HUES64 (cell line): ENCODE data around the gene KLHL25.

ENCODE experiments used
- H3K27ac ChIP-seq: 2 replicates; pipeline ENCODE4 v1.7.0; 2013; ENCODE audit warnings: low read depth, low read length, inconsistent platforms
- H3K27me3 ChIP-seq: 2 replicates; pipeline ENCODE4 v1.6.1; 2013; ENCODE audit warnings: mild to moderate bottlenecking, low read length; ENCODE audit not compliant: insufficient read depth
- H3K36me3 ChIP-seq: 2 replicates; pipeline ENCODE4 v1.6.1; 2013; ENCODE audit warnings: mild to moderate bottlenecking, low read length; ENCODE audit not compliant: insufficient read depth
- H3K4me1 ChIP-seq: 2 replicates; pipeline ENCODE4 v1.6.1; 2013; ENCODE audit warnings: mild to moderate bottlenecking, low read length, moderate library complexity; ENCODE audit not compliant: insufficient read depth
- H3K4me3 ChIP-seq: 2 replicates; pipeline ENCODE4 v1.5.1; 2013; ENCODE audit warnings: mild to moderate bottlenecking, low read length, moderate library complexity
- H3K9ac ChIP-seq: 2 replicates; pipeline ENCODE4 v1.6.1; 2013; ENCODE audit warnings: mild to moderate bottlenecking, low read depth, low read length
- H3K9me3 ChIP-seq: 2 replicates; pipeline ENCODE4 v1.6.1; 2013; ENCODE audit warnings: low read depth, low read length; ENCODE audit not compliant: insufficient read depth
- WGBS: fragments of 150-250, 120-280 bp; methylation state at CpG from one replicate; pipeline ENCODE4 v1.1.7; 2013; ENCODE audit warnings: missing lambda C conversion rate; 5-methylcytosine and 5-hydroxymethylcytosine counted together

The KLHL25 gene

DNA sequence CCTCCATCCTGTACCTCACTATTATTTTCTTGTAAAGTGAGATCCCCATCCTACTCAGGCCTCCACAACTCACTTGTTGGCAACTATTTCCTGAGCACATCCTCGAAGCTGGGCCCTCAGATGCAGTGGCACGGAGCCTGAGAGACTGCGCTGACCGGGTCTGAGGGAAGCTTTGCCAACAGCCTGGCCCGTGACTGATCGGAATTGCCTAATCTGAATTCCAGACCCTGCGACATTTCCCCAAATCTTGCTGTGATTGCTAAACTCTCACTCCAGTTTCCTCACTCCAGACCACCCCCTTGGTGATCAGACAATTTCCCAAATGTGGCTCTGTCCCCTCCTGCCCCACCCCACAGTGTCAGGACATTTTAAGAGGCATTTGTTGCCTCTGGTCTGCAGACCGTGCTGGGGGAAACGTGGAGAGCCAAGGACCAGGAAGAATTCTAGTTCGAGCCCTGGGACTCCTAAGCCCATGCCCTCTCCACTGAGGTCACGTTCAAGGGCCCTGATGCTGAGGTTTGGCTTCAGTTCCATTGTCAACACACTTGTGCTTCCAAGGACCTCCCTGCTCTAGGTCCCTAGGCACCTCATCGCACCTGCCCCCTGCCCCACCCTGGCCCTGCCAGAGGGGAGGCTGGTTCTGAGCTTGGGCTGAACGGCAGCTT, 22.8 kb downstream of the KLHL25 start:
- no peaks in the 10 kb centered on the region for H3K9me3 ChIP-seq
- H3K9ac ChIP-seq = 0 out of 2 replicates have a peak overlapping the region, but pooled peaks have one; percentile 15
- no peak overlapping the region for H3K27ac ChIP-seq
- peaks cover 15% of the 10 kb centered on the region; the same call in 1 of the 2 replicates for H3K36me3 ChIP-seq
- H3K4me3 ChIP-seq = no peak overlapping the region
- H3K4me1 ChIP-seq = 0 out of 2 replicates have a peak, but pooled peaks cover 4% of the 10 kb centered on the region
- H3K27me3 ChIP-seq = no peaks in the 10 kb centered on the region
- 93% methylated on average over 13 of the region's 13 CpGs for WGBS

DNA sequence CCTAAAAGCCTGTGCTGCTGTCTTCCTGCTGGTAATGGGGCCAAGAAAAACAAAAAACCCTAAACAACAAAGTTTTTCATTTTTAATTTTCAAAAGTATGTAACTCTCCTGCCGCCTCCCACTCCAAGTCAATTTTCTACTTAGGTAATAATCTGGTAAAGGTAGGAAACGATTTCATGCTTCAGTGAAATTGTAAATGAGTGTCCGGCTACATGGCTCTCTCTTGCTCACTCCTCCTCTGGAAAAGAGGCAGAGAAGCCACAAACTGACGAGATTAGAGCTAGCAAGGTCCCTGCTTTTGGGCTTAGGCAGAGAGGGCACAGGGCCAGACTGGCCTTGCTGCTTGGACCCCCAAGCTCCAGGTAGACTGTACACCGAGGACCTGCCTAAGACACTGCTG, 23.5 kb downstream of the KLHL25 start:
- Histone ChIP-seq H3K4me1 (0 out of 2 replicates have a peak, but pooled peaks cover 9% of the 10 kb centered on the region), H3K27me3 (no peaks in the 10 kb centered on the region), H3K9ac (no peak overlapping the region), H3K9me3 (no peaks in the 10 kb centered on the region), H3K36me3 (peaks cover 15% of the 10 kb centered on the region; the same call in 1 of the 2 replicates), H3K4me3 (no peak overlapping the region), H3K27ac (no peak overlapping the region)
- 91% methylated on average over 4 of the region's 5 CpGs for WGBS

DNA sequence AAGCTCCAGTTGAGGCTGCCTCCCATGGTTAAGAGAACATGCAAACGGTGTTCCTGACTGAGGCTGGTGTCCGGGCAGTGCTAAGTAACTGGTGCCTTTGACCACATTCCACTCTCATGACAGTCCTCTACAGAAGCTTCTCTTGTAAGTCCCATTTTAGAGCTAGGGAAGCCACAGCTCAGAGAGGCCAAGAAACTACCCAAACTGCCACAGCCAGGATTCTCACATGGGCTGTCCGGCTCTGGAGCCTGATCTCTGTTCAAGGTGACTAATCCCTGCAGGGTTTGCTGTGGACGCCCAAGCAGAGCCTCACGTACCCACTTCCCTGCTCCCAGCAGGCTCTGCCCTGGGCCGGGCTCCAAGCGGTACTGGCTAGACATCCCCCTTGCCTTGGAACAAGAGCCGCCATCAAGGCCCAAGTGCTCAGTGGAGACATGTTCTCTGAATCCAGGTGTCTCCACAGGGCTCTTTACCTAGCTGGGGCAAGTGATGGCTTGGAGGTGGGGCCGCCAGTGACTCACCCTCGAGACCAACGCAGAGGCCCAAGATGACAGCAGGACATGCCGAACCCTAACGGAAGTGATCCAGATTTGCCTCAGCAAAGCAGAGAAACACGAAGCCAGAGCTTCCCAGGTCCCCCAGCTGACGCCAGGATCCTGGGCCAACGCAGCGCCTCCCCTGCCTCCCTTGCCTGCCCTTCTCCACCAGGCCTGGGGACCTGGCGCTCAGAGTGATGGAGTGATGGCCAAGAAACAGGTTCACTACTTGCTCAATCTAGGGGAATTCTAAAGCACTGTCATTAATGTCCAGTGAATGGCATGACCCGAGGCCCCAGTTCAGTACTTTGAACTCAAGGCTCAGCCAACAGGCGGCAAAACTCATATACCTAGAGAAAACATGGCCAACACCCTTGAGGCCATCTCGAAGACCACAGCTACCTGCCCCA, 24.4 kb downstream of the KLHL25 start:
- no peaks in the 10 kb centered on the region for H3K9me3 ChIP-seq
- H3K36me3 ChIP-seq = peaks cover 15% of the 10 kb centered on the region; the same call in 1 of the 2 replicates
- WGBS = 92% methylated on average over 21 of the region's 21 CpGs
- H3K4me3 ChIP-seq = no peak overlapping the region
- no peak overlapping the region for H3K27ac ChIP-seq
- H3K4me1 ChIP-seq = 0 out of 2 replicates have a peak, but pooled peaks cover 14% of the 10 kb centered on the region
- no peak overlapping the region for H3K9ac ChIP-seq
- H3K27me3 ChIP-seq = no peaks in the 10 kb centered on the region

DNA sequence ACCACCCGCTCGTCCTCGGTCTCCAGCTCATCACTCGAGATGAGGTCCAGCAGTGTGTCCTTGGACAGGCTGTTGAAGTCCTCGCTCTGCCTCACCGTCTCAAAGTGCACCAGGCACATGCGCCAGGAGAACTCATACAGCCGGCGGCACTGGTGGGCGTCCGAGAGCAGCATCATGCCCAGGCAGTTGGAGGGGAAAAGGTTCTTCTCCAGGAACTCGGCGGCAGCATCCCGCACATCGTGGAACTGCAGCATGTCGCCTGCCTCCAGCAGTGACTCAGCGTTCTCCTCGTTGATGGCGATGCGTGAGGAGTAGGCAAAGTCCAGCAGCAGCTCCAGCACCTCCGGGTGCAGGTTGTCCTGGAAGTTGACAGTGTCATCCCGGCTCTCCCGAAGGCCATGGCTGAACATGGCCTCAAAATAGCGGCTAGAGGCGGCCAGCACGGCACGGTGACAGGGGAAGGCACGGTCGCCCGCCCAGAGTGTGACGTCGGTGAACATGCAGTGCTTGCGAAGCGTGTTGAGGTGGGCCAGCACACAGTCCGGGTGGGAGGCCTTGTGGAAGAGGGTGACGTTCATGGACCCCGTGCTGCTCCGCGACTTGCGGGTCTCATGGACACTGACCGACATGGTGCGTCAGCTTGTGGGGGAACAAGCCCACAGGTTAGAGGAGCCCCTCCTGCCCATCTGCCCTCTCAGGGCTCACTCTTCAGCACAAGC, 25.4 kb downstream of the KLHL25 start:
- no peaks in the 10 kb centered on the region for H3K9me3 ChIP-seq
- 96% methylated on average over 42 of the region's 42 CpGs for WGBS
- 0 out of 2 replicates have a peak, but pooled peaks cover 15% of the 10 kb centered on the region for H3K4me1 ChIP-seq
- H3K4me3 ChIP-seq = no peak overlapping the region
- H3K36me3 ChIP-seq = peaks cover 15% of the 10 kb centered on the region; the same call in 1 of the 2 replicates
- no peak overlapping the region for H3K27ac ChIP-seq
- no peaks in the 10 kb centered on the region for H3K27me3 ChIP-seq
- H3K9ac ChIP-seq = no peak overlapping the region

DNA sequence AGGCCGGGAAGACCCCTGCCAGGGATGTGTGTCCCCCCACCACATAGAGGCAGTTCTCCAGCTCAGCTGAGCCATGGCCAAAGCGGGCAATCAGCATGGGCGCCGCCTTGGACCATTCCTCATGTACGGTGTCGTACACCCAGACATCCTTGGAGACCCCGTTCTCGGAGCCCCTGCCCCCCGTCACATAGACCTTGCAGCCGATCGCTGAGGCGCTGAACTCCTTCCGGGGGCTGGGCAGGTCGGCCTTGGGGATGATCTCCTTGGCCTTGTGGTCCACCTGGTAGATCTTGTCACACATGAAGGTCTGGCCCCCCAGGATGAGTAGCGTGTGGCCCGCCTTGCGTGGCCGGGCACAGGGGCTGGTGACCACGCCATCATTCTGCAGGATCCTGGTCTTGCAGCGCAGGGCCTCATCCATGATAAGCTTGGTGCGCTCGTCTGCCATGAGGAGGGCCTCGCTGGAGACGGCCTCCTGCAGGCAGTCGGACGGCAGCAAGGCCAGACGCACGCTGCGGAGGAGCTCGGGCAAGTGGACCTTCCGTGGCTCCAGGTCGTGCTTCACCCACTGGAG, 26.0 kb downstream of the KLHL25 start:
- no peak overlapping the region for H3K4me3 ChIP-seq
- 96% methylated on average over 32 of the region's 32 CpGs for whole genome bisulfite sequencing
- H3K36me3 ChIP-seq = peaks cover 15% of the 10 kb centered on the region; the same call in 1 of the 2 replicates
- no peak overlapping the region for H3K27ac ChIP-seq
- H3K27me3 ChIP-seq = no peaks in the 10 kb centered on the region
- no peak overlapping the region for H3K9ac ChIP-seq
- no peaks in the 10 kb centered on the region for H3K9me3 ChIP-seq
- 0 out of 2 replicates have a peak, but pooled peaks cover 16% of the 10 kb centered on the region for H3K4me1 ChIP-seq

DNA sequence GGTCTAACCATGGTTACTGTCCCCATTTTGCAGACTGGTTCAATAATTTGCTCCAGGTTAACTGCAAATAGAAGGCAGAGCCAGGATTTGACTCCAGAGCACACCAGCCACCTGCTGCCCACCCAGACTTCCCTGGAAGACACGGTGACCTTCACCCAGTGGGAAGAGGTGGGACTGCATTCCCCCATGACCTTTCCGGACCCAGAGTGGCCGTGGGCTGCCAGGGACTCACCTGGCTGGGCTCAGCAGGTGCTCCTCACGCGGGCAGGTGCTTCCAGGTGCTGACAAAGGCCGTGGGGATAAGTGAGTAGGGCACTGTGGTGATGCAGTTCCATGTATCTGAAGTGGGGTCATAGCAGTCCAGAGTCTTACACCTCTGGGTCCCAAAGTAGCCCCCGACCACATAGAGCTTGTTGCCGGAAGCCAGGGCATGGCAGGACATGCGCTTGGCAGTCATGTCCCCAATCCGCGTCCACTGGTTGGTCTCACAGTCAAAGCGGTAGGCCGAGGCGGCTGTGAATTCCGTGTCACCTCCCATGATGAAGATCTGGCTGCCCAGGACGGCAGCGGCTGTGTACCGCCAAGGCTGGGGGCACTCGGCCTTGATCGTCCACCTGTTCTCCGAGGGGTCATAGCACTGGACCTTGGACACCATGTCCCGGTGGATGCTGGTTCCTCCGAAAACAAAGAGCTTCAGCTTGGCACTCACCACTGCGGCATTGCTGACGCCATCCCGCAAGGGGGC, 26.8 kb downstream of the KLHL25 start:
- 96% methylated on average over 26 of the region's 26 CpGs for WGBS
- H3K36me3 ChIP-seq = peaks cover 15% of the 10 kb centered on the region; the same call in 1 of the 2 replicates
- 0 out of 2 replicates have a peak, but pooled peaks cover 16% of the 10 kb centered on the region for H3K4me1 ChIP-seq
- no peak overlapping the region for H3K4me3 ChIP-seq
- no peaks in the 10 kb centered on the region for H3K27me3 ChIP-seq
- H3K9ac ChIP-seq = no peak overlapping the region
- no peak overlapping the region for H3K27ac ChIP-seq
- no peaks in the 10 kb centered on the region for H3K9me3 ChIP-seq

DNA sequence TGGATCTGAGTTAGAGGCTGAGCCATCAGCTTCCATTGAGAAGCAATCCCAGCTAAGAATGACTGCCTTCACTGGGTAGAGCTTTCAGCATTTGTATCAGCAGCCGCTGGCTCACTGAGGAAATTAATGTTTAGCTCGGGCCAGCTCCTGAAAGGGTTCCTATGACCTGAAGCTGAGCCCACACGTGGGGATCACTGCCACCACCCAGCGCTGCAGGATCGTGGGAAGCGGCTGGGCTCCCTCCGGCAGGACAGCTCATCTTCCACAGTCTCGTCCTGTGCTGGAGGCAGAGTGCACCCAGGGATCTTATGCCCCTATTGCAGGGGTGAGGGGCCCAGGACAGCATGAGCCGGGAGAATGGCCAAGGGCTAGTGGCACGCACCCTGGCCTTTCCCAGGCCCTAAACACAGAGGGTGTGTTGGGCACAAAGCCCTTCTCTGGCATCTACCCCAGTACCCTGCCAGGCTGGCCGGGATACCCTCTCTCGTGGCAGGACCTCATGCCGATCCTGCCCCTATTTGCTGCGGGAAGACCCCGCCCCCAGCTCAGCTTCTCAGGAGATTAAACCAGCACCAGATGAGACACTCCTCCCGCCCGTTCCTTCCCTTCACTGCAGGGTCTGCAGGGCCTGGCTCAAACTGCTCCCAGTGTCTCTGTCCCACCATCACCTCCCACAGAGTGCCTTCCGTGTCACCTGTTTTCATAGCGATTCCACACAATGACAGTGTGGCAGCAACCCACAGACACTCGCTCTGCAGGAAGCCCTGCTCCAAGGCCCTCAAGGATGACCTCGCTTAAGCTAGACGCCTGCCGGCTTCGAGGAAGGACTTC, 28.5 kb downstream of the KLHL25 start:
- no peak overlapping the region for H3K9ac ChIP-seq
- H3K27ac ChIP-seq = no peak overlapping the region; the same call in 1 of the 2 replicates
- 0 out of 2 replicates have a peak, but pooled peaks cover 12% of the 10 kb centered on the region for H3K4me1 ChIP-seq
- no peaks in the 10 kb centered on the region for H3K9me3 ChIP-seq
- no peaks in the 10 kb centered on the region for H3K27me3 ChIP-seq
- peaks cover 15% of the 10 kb centered on the region; the same call in 1 of the 2 replicates for H3K36me3 ChIP-seq
- H3K4me3 ChIP-seq = no peak overlapping the region
- 80% methylated on average over 24 of the region's 24 CpGs for WGBS

DNA sequence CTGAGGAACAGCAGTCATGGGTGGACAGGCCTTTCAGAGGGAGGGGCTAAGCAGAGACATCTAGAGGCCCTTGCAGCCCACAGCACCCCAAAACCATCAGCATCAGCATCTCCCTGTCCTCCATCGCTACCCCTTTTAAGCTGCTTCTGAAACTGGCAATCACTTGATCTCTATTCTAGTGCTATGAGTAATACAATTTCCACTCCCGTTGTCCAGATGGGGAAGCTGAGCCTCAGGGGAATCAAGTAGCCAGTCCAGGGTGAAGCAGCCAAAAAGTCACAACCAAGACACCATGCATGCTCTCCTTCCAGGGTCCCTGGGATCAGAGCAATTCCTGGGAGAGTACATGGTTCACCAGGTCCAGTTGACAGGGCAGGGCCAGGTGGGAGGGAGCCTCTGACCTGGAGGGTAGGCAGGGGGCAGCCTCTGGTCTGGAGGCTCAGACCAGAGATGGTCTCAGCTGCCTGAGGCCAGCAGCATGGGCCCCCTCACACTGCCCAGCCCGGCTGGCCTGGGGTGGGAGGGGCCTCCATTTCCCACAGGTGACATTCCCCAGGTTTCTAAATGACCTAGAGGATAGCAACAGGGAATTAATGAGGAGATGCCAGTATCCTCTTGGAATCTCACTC, 30.0 kb downstream of the KLHL25 start:
- no peaks in the 10 kb centered on the region for H3K27me3 ChIP-seq

More for the DNA sequence above, 30.0 kb downstream of the KLHL25 start:
- WGBS = 90% methylated on average over 3 of the region's 3 CpGs
- no peaks in the 10 kb centered on the region for H3K9me3 ChIP-seq
- H3K4me3 ChIP-seq = no peak overlapping the region
- H3K27ac ChIP-seq = no peak overlapping the region
- H3K9ac ChIP-seq = no peak overlapping the region
- peaks cover 21% of the 10 kb centered on the region for H3K36me3 ChIP-seq
- H3K4me1 ChIP-seq = 0 out of 2 replicates have a peak, but pooled peaks cover 12% of the 10 kb centered on the region
